HCT116 (cell line): Measurements from ENCODE around the gene CFD. TPM values are rescaled to one million over a fixed set of nuclear protein-coding genes. Genes with fewer than 3 reads are reported as not detected.

ENCODE experiments used
- ATAC-seq: fragments of 200-7000 bp; cut with Tn5 transposase; 2 replicates; pipeline ENCODE4 v1.9.1; 2020; ENCODE audit warnings: mild to moderate bottlenecking, moderate library complexity
- BruUV-seq: library from RNA; stranded (reverse); fragments of 400-500 nt; replicated peaks from 2 replicates; lab custom pipeline; 2021; lab: Mats Ljungman, UMichigan
- CTCF ChIA-PET: fragments of 300-600 bp; sonication (Branson Sonifier 250); formaldehyde crosslinking; loops from one replicate; lab custom pipeline; 2021; ENCODE audit warnings: antibody characterized with exemption; lab: Charles Lee
- POLR2A ChIA-PET: fragments of 300-600, 350-600 bp; sonication (Branson Sonifier 250); formaldehyde crosslinking; loops from one replicate; lab custom pipeline; 2021; ENCODE audit warnings: antibody characterized with exemption; lab: Charles Lee
- RAD21 ChIA-PET, 2 experiments: fragments of 300-600 bp; sonication (Branson Sonifier 250); formaldehyde crosslinking; loops; one replicate each; lab custom pipeline; 2023; ENCODE audit warnings: low total read pairs in 2 of 2; ENCODE audit not compliant: uncharacterized antibody in 2 of 2, unreplicated experiment in 2 of 2, low non-redundant PET in 1 of 2; lab: Charles Lee
- DNase-seq: peaks from one replicate; pipeline ENCODE4 v3.0.0-alpha.2; 2010; ENCODE audit warnings: low read depth, low spot score
- H2AFZ ChIP-seq: fragments of 200-600 bp; shearing (Covaris generic), sonication (generic); 2 replicates; pipeline ENCODE4 v1.6.1; 2017; ENCODE audit warnings: low read depth, mixed run types, mixed read lengths, antibody characterized with exemption, low read length; ENCODE audit not compliant: poor library complexity, severe bottlenecking
- H3K27ac ChIP-seq: 2 replicates; pipeline ENCODE4 v1.5.1; 2012; ENCODE audit warnings: low read depth, low read length
- H3K27me3 ChIP-seq: fragments of 200-600 bp; sonication (generic); 2 replicates; pipeline ENCODE4 v1.6.1; 2016; ENCODE audit warnings: mixed run types, low read length, mixed read lengths; ENCODE audit not compliant: insufficient read depth
- H3K36me3 ChIP-seq, 2 experiments: fragments of 200-500 bp in 1 of 2; fragments of 200-600 bp in 1 of 2; sonication (Bioruptor generic) in 1 of 2; sonication (generic) in 1 of 2; 2 replicates each; pipeline versions ENCODE4 v1.5.1 to v1.6.1; 2014 to 2016; ENCODE audit warnings: low read length in 2 of 2, inconsistent platforms in 1 of 2, mixed read lengths in 1 of 2, mixed run types in 1 of 2; ENCODE audit not compliant: insufficient read depth in 2 of 2, control insufficient read depth in 1 of 2
- H3K4me1 ChIP-seq, 2 experiments: fragments of 200-600 bp in 1 of 2; sonication (generic) in 1 of 2; 2 replicates each; pipeline versions ENCODE4 v1.5.1 to v1.6.1; 2012 to 2017; ENCODE audit warnings: low read length in 2 of 2, inconsistent platforms in 1 of 2, mild to moderate bottlenecking in 1 of 2, mixed read lengths in 1 of 2, mixed run types in 1 of 2, moderate library complexity in 1 of 2; ENCODE audit not compliant: insufficient read depth in 2 of 2, control insufficient read depth in 1 of 2
- H3K4me2 ChIP-seq: fragments of 200-600 bp; sonication (generic); 2 replicates; pipeline ENCODE4 v1.6.1; 2017; ENCODE audit warnings: mixed run types, low read length, mixed read lengths
- H3K4me3 ChIP-seq, 2 experiments: fragments of 200-600 bp in 1 of 2; sonication (generic) in 1 of 2; replicated peaks in 1 of 2; 2 replicates each; pipeline ENCODE4 v1.5.1; 2011 to 2016; ENCODE audit warnings: low read length in 2 of 2, control low read depth in 1 of 2, low read depth in 1 of 2, mild to moderate bottlenecking in 1 of 2, mixed read lengths in 1 of 2, mixed run types in 1 of 2
- H3K79me2 ChIP-seq: fragments of 200-600 bp; sonication (generic); 2 replicates; pipeline ENCODE4 v1.6.1; 2017; ENCODE audit warnings: mild to moderate bottlenecking, mixed run types, low read length, moderate library complexity, mixed read lengths; ENCODE audit not compliant: insufficient read depth
- H3K9ac ChIP-seq: fragments of 200-600 bp; sonication (generic); 2 replicates; pipeline ENCODE4 v1.6.1; 2016; ENCODE audit warnings: low read length, mixed read lengths
- H3K9me2 ChIP-seq: fragments of 200-600 bp; sonication (generic), shearing (Covaris generic); 2 replicates; pipeline ENCODE4 v1.6.1; 2017; ENCODE audit warnings: mixed run types, mild to moderate bottlenecking, moderate library complexity; ENCODE audit not compliant: insufficient read depth
- H3K9me3 ChIP-seq, 2 experiments: fragments of 200-500 bp in 1 of 2; fragments of 200-600 bp in 1 of 2; sonication (Bioruptor generic) in 1 of 2; sonication (generic) in 1 of 2; 2 replicates each; pipeline ENCODE4 v1.6.1; 2014 to 2017; ENCODE audit warnings: low read length in 2 of 2, mixed read lengths in 2 of 2, inconsistent platforms in 1 of 2, low read depth in 1 of 2, mild to moderate bottlenecking in 1 of 2, mixed run types in 1 of 2, moderate library complexity in 1 of 2; ENCODE audit not compliant: control insufficient read depth in 1 of 2, insufficient read depth in 1 of 2
- H4K20me1 ChIP-seq: fragments of 200-600 bp; sonication (generic), shearing (Covaris generic); 2 replicates; pipeline ENCODE4 v1.6.1; 2017; ENCODE audit warnings: mixed run types, mild to moderate bottlenecking, moderate library complexity; ENCODE audit not compliant: insufficient read depth
- CBX3 ChIP-seq: IDR thresholded peaks from 2 replicates; pipeline ENCODE4 v1.6.1; 2012; ENCODE audit warnings: low read depth
- EGR1 ChIP-seq: IDR thresholded peaks from 2 replicates; pipeline ENCODE4 v1.6.1; 2012; ENCODE audit warnings: low read depth
- EZH2phosphoT487 ChIP-seq: fragments of 200-600 bp; IDR thresholded peaks from 2 replicates; pipeline ENCODE4 v1.6.1; 2018; ENCODE audit warnings: antibody characterized with exemption, borderline replicate concordance
- MAX ChIP-seq: IDR thresholded peaks from 2 replicates; pipeline ENCODE4 v1.6.1; 2012
- POLR2AphosphoS5 ChIP-seq: IDR thresholded peaks from 2 replicates; pipeline ENCODE4 v1.6.1; 2011; ENCODE audit warnings: mild to moderate bottlenecking, low read depth, low read length, moderate library complexity
- RAD21 ChIP-seq: IDR thresholded peaks from 2 replicates; pipeline ENCODE4 v1.6.1; 2012; ENCODE audit warnings: low read depth, mild to moderate bottlenecking
- REST ChIP-seq: IDR thresholded peaks from 2 replicates; pipeline ENCODE4 v1.6.1; 2012; ENCODE audit warnings: low read depth
- SIN3A ChIP-seq: IDR thresholded peaks from 2 replicates; pipeline ENCODE4 v1.6.1; 2012; ENCODE audit warnings: low read depth
- SP1 ChIP-seq: IDR thresholded peaks from 2 replicates; pipeline ENCODE4 v1.6.1; 2012; ENCODE audit warnings: low read depth
- TCF7L2 ChIP-seq: IDR thresholded peaks from 2 replicates; pipeline ENCODE4 v1.7.0; 2011; ENCODE audit warnings: borderline replicate concordance, inconsistent platforms; ENCODE audit not compliant: insufficient read depth, insufficient read length; ENCODE audit errors: extremely low read depth
- ZBTB33 ChIP-seq: IDR thresholded peaks from 2 replicates; pipeline ENCODE4 v1.6.1; 2011; ENCODE audit warnings: mild to moderate bottlenecking, low read length, moderate library complexity; ENCODE audit not compliant: insufficient replicate concordance; ENCODE audit errors: extremely low read depth
- ZFX ChIP-seq: fragments of 450-650 bp; IDR thresholded peaks from 2 replicates; pipeline ENCODE4 v1.6.1; 2017
- intact Hi-C: fragments of 100-400 bp; cut with micrococcal nuclease; formaldehyde crosslinking; loops from 2 replicates; pipeline ENCODE4 v1.10.0; 2022
- total RNA-seq: library from RNA; stranded (reverse); gene quantifications from one replicate; pipeline ENCODE4 v1.2.1, GENCODE V29; 2021; ENCODE audit not compliant: unreplicated experiment

CFD gene
- total RNA-seq, 1 experiment from 2014 or later = 80.2 TPM

GRCh38 chr19:835210-835810 is 24.2 kb upstream of the CFD start:
- RAD21 ChIA-PET = no interaction called here
- ATAC-seq (no peak), DNase-seq (no peak)
- no peak overlapping the region for H3K27ac ChIP-seq
- H3K4me2 ChIP-seq = no peak overlapping the region
- CTCF ChIA-PET = no interaction called here
- TF ChIP-seq SP1 (no peak), EZH2phosphoT487 (no peak), REST (no peak), SIN3A (no peak), TCF7L2 (no peak), ZBTB33 (no peak), RAD21 (no peak), CBX3 (no peak), POLR2AphosphoS5 (no peak), EGR1 (no peak), MAX (no peak), ZFX (no peak)
- POLR2A ChIA-PET = no interaction called here
- BruUV-seq = no TSS peak
- H2AFZ ChIP-seq = no peak overlapping the region
- intact Hi-C loops = no loop called here
- H3K9me2 ChIP-seq = no peaks in the 10 kb centered on the region
- no peak overlapping the region for H3K9ac ChIP-seq
- H4K20me1 ChIP-seq = no peaks in the 10 kb centered on the region
- H3K79me2 ChIP-seq = no peaks in the 10 kb centered on the region
- H3K4me1 ChIP-seq = no peaks in the 10 kb centered on the region; a peak in 1 of 4 replicates
- H3K27me3 ChIP-seq = no peaks in the 10 kb centered on the region
- no peaks in the 10 kb centered on the region for H3K36me3 ChIP-seq
- H3K9me3 ChIP-seq = no peaks in the 10 kb centered on the region
- no peak overlapping the region for H3K4me3 ChIP-seq
